ENCODE data around the gene B3GALT4.
A peak's percentile ranks its signal among the peaks of the same experiment; 100 is the strongest.
"Not testable (repeated sequence)": the region's sequence is repeated elsewhere in the genome, so short reads cannot be mapped to it uniquely, and the experiment has no call there.

B3GALT4 gene

GRCh38 chr6:33280539-33280938, 3.6 kb downstream of the B3GALT4 start:
- H3K4me1 ChIP-seq (ENCODE audit: control insufficient read depth, insufficient read depth, low read length), result peaks cover 18% of the 10 kb centered on the region
- H3K4me3 ChIP-seq (ENCODE audit: low read length), result no peak overlapping the region

GRCh38 chr6:33285214-33285613, 8.3 kb downstream of the B3GALT4 start:
- peaks cover 51% of the 10 kb centered on the region for H3K36me3 ChIP-seq (ENCODE audit: insufficient read depth, low read length)
- H3K4me2 ChIP-seq (ENCODE audit: low read length); H3K9ac ChIP-seq (ENCODE audit: low read depth, low read length); H3K27me3 ChIP-seq (ENCODE audit: control insufficient read depth, insufficient read depth, low read length); H3K9me3 ChIP-seq (replicated peaks; ENCODE audit: low read length); H3K4me3 ChIP-seq (ENCODE audit: low read length): not testable (repeated sequence)
- H3K4me1 ChIP-seq (ENCODE audit: control insufficient read depth, insufficient read depth, low read length), result peaks cover 12% of the 10 kb centered on the region

More at GRCh38 chr6:33280539-33280938, 3.6 kb downstream of the B3GALT4 start:
- H3K4me2 ChIP-seq (ENCODE audit: low read length), result no peak overlapping the region
- no peak overlapping the region for H3K9ac ChIP-seq (ENCODE audit: low read depth, low read length)
- H3K27me3 ChIP-seq (ENCODE audit: control insufficient read depth, insufficient read depth, low read length), result no peaks in the 10 kb centered on the region
- peaks cover 67% of the 10 kb centered on the region for H3K36me3 ChIP-seq (ENCODE audit: insufficient read depth, low read length)
- H3K9me3 ChIP-seq (replicated peaks; ENCODE audit: low read length), result no peaks in the 10 kb centered on the region

- no peak overlapping the region for H3K9ac ChIP-seq (ENCODE audit: low read depth, low read length)
Observed at GRCh38 chr6:33286946-33287914, 10.3 kb downstream of the B3GALT4 start.

GRCh38 chr6:33288141-33288920, 11.4 kb downstream of the B3GALT4 start:
- peaks cover 16% of the 10 kb centered on the region for H3K4me1 ChIP-seq (ENCODE audit: control insufficient read depth, insufficient read depth, low read length)
- H3K36me3 ChIP-seq (ENCODE audit: insufficient read depth, low read length), result peaks cover 51% of the 10 kb centered on the region
- H3K4me3 ChIP-seq (ENCODE audit: low read length), result peak overlapping the region; percentile 98
- no peaks in the 10 kb centered on the region for H3K9me3 ChIP-seq (replicated peaks; ENCODE audit: low read length)
- H3K9ac ChIP-seq (ENCODE audit: low read depth, low read length), result peak overlapping the region; percentile 90
- no peaks in the 10 kb centered on the region for H3K27me3 ChIP-seq (ENCODE audit: control insufficient read depth, insufficient read depth, low read length)
- peak overlapping the region; percentile 93 for H3K4me2 ChIP-seq (ENCODE audit: low read length)

More at GRCh38 chr6:33286946-33287914, 10.3 kb downstream of the B3GALT4 start:
- H3K4me2 ChIP-seq (ENCODE audit: low read length), result peak overlapping the region; percentile 93
- peak overlapping the region; percentile 98 for H3K4me3 ChIP-seq (ENCODE audit: low read length)
- H3K4me1 ChIP-seq (ENCODE audit: control insufficient read depth, insufficient read depth, low read length), result peaks cover 16% of the 10 kb centered on the region
- peaks cover 56% of the 10 kb centered on the region for H3K36me3 ChIP-seq (ENCODE audit: insufficient read depth, low read length)
- H3K27me3 ChIP-seq (ENCODE audit: control insufficient read depth, insufficient read depth, low read length), result no peaks in the 10 kb centered on the region
- H3K9me3 ChIP-seq (replicated peaks; ENCODE audit: low read length), result no peaks in the 10 kb centered on the region

- no peaks in the 10 kb centered on the region for H3K9me3 ChIP-seq (replicated peaks; ENCODE audit: low read length)
- H3K9ac ChIP-seq (ENCODE audit: low read depth, low read length), result peak within 1 kb of the TSS; percentile 90
- peaks cover 43% of the 10 kb centered on the region for H3K36me3 ChIP-seq (ENCODE audit: insufficient read depth, low read length)
- peak within 1 kb of the TSS; percentile 98 for H3K4me3 ChIP-seq (ENCODE audit: low read length)
- peak within 1 kb of the TSS; percentile 93 for H3K4me2 ChIP-seq (ENCODE audit: low read length)
- H3K4me1 ChIP-seq (ENCODE audit: control insufficient read depth, insufficient read depth, low read length), result peaks cover 16% of the 10 kb centered on the region
- H3K27me3 ChIP-seq (ENCODE audit: control insufficient read depth, insufficient read depth, low read length), result no peaks in the 10 kb centered on the region
Observed at GRCh38 chr6:33288921-33289783, 12.2 kb downstream of the B3GALT4 start, which contains the start of the genes PFDN6 and WDR46. PFDN6 (plus strand) TSS chr6:33289601; CDS start chr6:33289857, 256 bp downstream. WDR46 (minus strand) TSS chr6:33289239; CDS start chr6:33289170, 69 bp downstream.

GRCh38 chr6:33289784-33290315, 12.9 kb downstream of the B3GALT4 start:
- H3K9ac ChIP-seq (ENCODE audit: low read depth, low read length), result peak overlapping the region; percentile 90
- peaks cover 16% of the 10 kb centered on the region for H3K4me1 ChIP-seq (ENCODE audit: control insufficient read depth, insufficient read depth, low read length)
- H3K4me2 ChIP-seq (ENCODE audit: low read length), result peak overlapping the region; percentile 93
- H3K4me3 ChIP-seq (ENCODE audit: low read length), result peak overlapping the region; percentile 98
- H3K27me3 ChIP-seq (ENCODE audit: control insufficient read depth, insufficient read depth, low read length), result no peaks in the 10 kb centered on the region
- H3K9me3 ChIP-seq (replicated peaks; ENCODE audit: low read length), result no peaks in the 10 kb centered on the region
- H3K36me3 ChIP-seq (ENCODE audit: insufficient read depth, low read length), result peaks cover 38% of the 10 kb centered on the region

- H3K36me3 ChIP-seq (ENCODE audit: insufficient read depth, low read length), result peaks cover 33% of the 10 kb centered on the region
- peak overlapping the region; percentile 90 for H3K9ac ChIP-seq (ENCODE audit: low read depth, low read length)
- H3K4me3 ChIP-seq (ENCODE audit: low read length), result peak overlapping the region; percentile 98
Observed at GRCh38 chr6:33290459-33290858, 13.5 kb downstream of the B3GALT4 start.

GRCh38 chr6:33292996-33293682, 16.2 kb downstream of the B3GALT4 start:
- Histone ChIP-seq H3K9ac (ENCODE audit: low read depth, low read length) (no peak overlapping the region), H3K27me3 (ENCODE audit: control insufficient read depth, insufficient read depth, low read length) (no peaks in the 10 kb centered on the region), H3K4me3 (ENCODE audit: low read length) (no peak overlapping the region), H3K9me3 (replicated peaks; ENCODE audit: low read length) (no peaks in the 10 kb centered on the region), H3K4me1 (ENCODE audit: control insufficient read depth, insufficient read depth, low read length) (peaks cover 17% of the 10 kb centered on the region), H3K36me3 (ENCODE audit: insufficient read depth, low read length) (peaks cover 15% of the 10 kb centered on the region), H3K4me2 (ENCODE audit: low read length) (no peak overlapping the region)

More at GRCh38 chr6:33290459-33290858, 13.5 kb downstream of the B3GALT4 start:
- no peaks in the 10 kb centered on the region for H3K27me3 ChIP-seq (ENCODE audit: control insufficient read depth, insufficient read depth, low read length)
- no peaks in the 10 kb centered on the region for H3K9me3 ChIP-seq (replicated peaks; ENCODE audit: low read length)
- peaks cover 16% of the 10 kb centered on the region for H3K4me1 ChIP-seq (ENCODE audit: control insufficient read depth, insufficient read depth, low read length)
- peak overlapping the region; percentile 93 for H3K4me2 ChIP-seq (ENCODE audit: low read length)

- peaks cover 13% of the 10 kb centered on the region for H3K4me1 ChIP-seq (ENCODE audit: control insufficient read depth, insufficient read depth, low read length)
- H3K27me3 ChIP-seq (ENCODE audit: control insufficient read depth, insufficient read depth, low read length), result no peaks in the 10 kb centered on the region
- H3K9ac ChIP-seq (ENCODE audit: low read depth, low read length), result no peak overlapping the region
- H3K4me3 ChIP-seq (ENCODE audit: low read length), result no peak overlapping the region
- H3K36me3 ChIP-seq (ENCODE audit: insufficient read depth, low read length), result peaks cover 15% of the 10 kb centered on the region
- no peak overlapping the region for H3K4me2 ChIP-seq (ENCODE audit: low read length)
- H3K9me3 ChIP-seq (replicated peaks; ENCODE audit: low read length), result no peaks in the 10 kb centered on the region
Observed at GRCh38 chr6:33294086-33294823, 17.3 kb downstream of the B3GALT4 start.
